ENCODE data around the gene CLDN34. TPM values are rescaled to one million over a fixed set of nuclear protein-coding genes. Genes with fewer than 3 reads are reported as not detected.

CLDN34 gene
- total RNA-seq, 1 donor from 2014 or later: 0.33 TPM

- no peak for DNase-seq (ENCODE audit: low read depth, low spot score)
- Mint-ChIP-seq H3K4me1 (no peaks in the 10 kb centered on the region), H3K36me3 (ENCODE audit: low read depth) (no peaks in the 10 kb centered on the region)
Observed at GRCh38 chrX:10001496-10001895, 34.3 kb downstream of the CLDN34 start.

GRCh38 chrX:10004832-10005475 is 37.8 kb downstream of the CLDN34 start:
- no peaks in the 10 kb centered on the region for H3K9me3 Mint-ChIP-seq
- H3K27ac Mint-ChIP-seq (ENCODE audit: unreplicated experiment): no peak overlapping the region
- DNase-seq (ENCODE audit: low read depth, low spot score): no peak
- H3K4me1 Mint-ChIP-seq: no peaks in the 10 kb centered on the region
- H3K27me3 Mint-ChIP-seq (ENCODE audit: low read depth): no peaks in the 10 kb centered on the region
- H3K36me3 Mint-ChIP-seq (ENCODE audit: low read depth): no peaks in the 10 kb centered on the region
- H3K4me3 Mint-ChIP-seq: no peak overlapping the region
- TF ChIP-seq CTCF (conservative IDR thresholded peaks at IDR 0.05): no peak

More at GRCh38 chrX:10001496-10001895, 34.3 kb downstream of the CLDN34 start:
- Mint-ChIP-seq H3K27me3 (ENCODE audit: low read depth) (no peaks in the 10 kb centered on the region), H3K27ac (ENCODE audit: unreplicated experiment) (no peak overlapping the region), H3K9me3 (no peaks in the 10 kb centered on the region), H3K4me3 (no peak overlapping the region)
- TF ChIP-seq CTCF (conservative IDR thresholded peaks at IDR 0.05): no peak

- DNase-seq (ENCODE audit: low read depth, low spot score): no peak
Observed at GRCh38 chrX:10006086-10006485, 38.9 kb downstream of the CLDN34 start.

GRCh38 chrX:10006770-10007169 is 39.6 kb downstream of the CLDN34 start:
- DNase-seq (ENCODE audit: low read depth, low spot score): no peak
- H3K27me3 Mint-ChIP-seq (ENCODE audit: low read depth): no peaks in the 10 kb centered on the region
- no peak for TF ChIP-seq CTCF (conservative IDR thresholded peaks at IDR 0.05)
- peaks cover 15% of the 10 kb centered on the region for H3K4me1 Mint-ChIP-seq
- H3K4me3 Mint-ChIP-seq: no peak overlapping the region
- H3K27ac Mint-ChIP-seq (ENCODE audit: unreplicated experiment): no peak overlapping the region
- H3K36me3 Mint-ChIP-seq (ENCODE audit: low read depth): no peaks in the 10 kb centered on the region
- H3K9me3 Mint-ChIP-seq: no peaks in the 10 kb centered on the region

More at GRCh38 chrX:10006086-10006485, 38.9 kb downstream of the CLDN34 start:
- Mint-ChIP-seq H3K4me3 (no peak overlapping the region), H3K27me3 (ENCODE audit: low read depth) (no peaks in the 10 kb centered on the region), H3K36me3 (ENCODE audit: low read depth) (no peaks in the 10 kb centered on the region), H3K4me1 (peaks cover 8% of the 10 kb centered on the region), H3K9me3 (no peaks in the 10 kb centered on the region), H3K27ac (ENCODE audit: unreplicated experiment) (no peak overlapping the region)
- no peak for TF ChIP-seq CTCF (conservative IDR thresholded peaks at IDR 0.05)

- no peak for DNase-seq (ENCODE audit: low read depth, low spot score)
- Mint-ChIP-seq H3K27ac (ENCODE audit: unreplicated experiment) (peak overlapping the region; percentile 19), H3K36me3 (ENCODE audit: low read depth) (no peaks in the 10 kb centered on the region), H3K4me3 (no peak overlapping the region), H3K4me1 (peaks cover 18% of the 10 kb centered on the region), H3K27me3 (ENCODE audit: low read depth) (no peaks in the 10 kb centered on the region), H3K9me3 (no peaks in the 10 kb centered on the region)
- TF ChIP-seq CTCF (conservative IDR thresholded peaks at IDR 0.05): no peak
Observed at GRCh38 chrX:10007621-10008020, 40.5 kb downstream of the CLDN34 start.
